ENCODE data around the gene XPOT. TPM values are rescaled to one million over a fixed set of nuclear protein-coding genes. Genes with fewer than 3 reads are reported as not detected.

XPOT gene
- total RNA-seq, 4 donors from 2014 or later, result 54.9 to 64.5 (median 55.9) TPM

- DNase-seq (ENCODE audit: low spot score), result no peak
Observed at GRCh38 chr12:64419696-64420095, 15.5 kb downstream of the XPOT start.

GRCh38 chr12:64427988-64428387 lies 23.8 kb downstream of the XPOT start:
- no peak for TF ChIP-seq CTCF (IDR thresholded peaks at IDR 0.05)
- no peak for DNase-seq (ENCODE audit: low spot score)
- no peak for ATAC-seq (ENCODE audit: low FRiP score)

More at GRCh38 chr12:64419696-64420095, 15.5 kb downstream of the XPOT start:
- no peak for TF ChIP-seq CTCF (IDR thresholded peaks at IDR 0.05)
- ATAC-seq (ENCODE audit: low FRiP score), result no peak

GRCh38 chr12:64428956-64429355 lies 24.8 kb downstream of the XPOT start:
- ATAC-seq (ENCODE audit: low FRiP score) (no peak), DNase-seq (ENCODE audit: low spot score) (no peak)
- no peak for TF ChIP-seq CTCF (IDR thresholded peaks at IDR 0.05)

GRCh38 chr12:64430886-64431285 lies 26.7 kb downstream of the XPOT start:
- DNase-seq (ENCODE audit: low spot score) (no peak), ATAC-seq (ENCODE audit: low FRiP score) (no peak)
- TF ChIP-seq CTCF (IDR thresholded peaks at IDR 0.05), result no peak

- no peak for DNase-seq (ENCODE audit: low spot score)
- ATAC-seq (ENCODE audit: low FRiP score), result no peak
- no peak for TF ChIP-seq CTCF (IDR thresholded peaks at IDR 0.05)
Observed at GRCh38 chr12:64431791-64432190, 27.6 kb downstream of the XPOT start.

- no peak for TF ChIP-seq CTCF (IDR thresholded peaks at IDR 0.05)
- ATAC-seq (ENCODE audit: low FRiP score) (no peak), DNase-seq (ENCODE audit: low spot score) (no peak)
Observed at GRCh38 chr12:64433915-64434314, 29.7 kb downstream of the XPOT start.

- TF ChIP-seq CTCF (IDR thresholded peaks at IDR 0.05), result no peak
- DNase-seq (ENCODE audit: low spot score) (no peak), ATAC-seq (ENCODE audit: low FRiP score) (no peak)
Observed at GRCh38 chr12:64440100-64440499, 35.9 kb downstream of the XPOT start.
